HUES64 (cell line): ENCODE data around the gene ROR1.

ENCODE experiments used
- H3K27ac ChIP-seq: 2 replicates; pipeline ENCODE4 v1.7.0; 2013; ENCODE audit warnings: low read depth, low read length, inconsistent platforms
- H3K27me3 ChIP-seq: 2 replicates; pipeline ENCODE4 v1.6.1; 2013; ENCODE audit warnings: mild to moderate bottlenecking, low read length; ENCODE audit not compliant: insufficient read depth
- H3K36me3 ChIP-seq: 2 replicates; pipeline ENCODE4 v1.6.1; 2013; ENCODE audit warnings: mild to moderate bottlenecking, low read length; ENCODE audit not compliant: insufficient read depth
- H3K4me1 ChIP-seq: 2 replicates; pipeline ENCODE4 v1.6.1; 2013; ENCODE audit warnings: mild to moderate bottlenecking, low read length, moderate library complexity; ENCODE audit not compliant: insufficient read depth
- H3K4me3 ChIP-seq: 2 replicates; pipeline ENCODE4 v1.5.1; 2013; ENCODE audit warnings: mild to moderate bottlenecking, low read length, moderate library complexity
- H3K9ac ChIP-seq: 2 replicates; pipeline ENCODE4 v1.6.1; 2013; ENCODE audit warnings: mild to moderate bottlenecking, low read depth, low read length
- H3K9me3 ChIP-seq: 2 replicates; pipeline ENCODE4 v1.6.1; 2013; ENCODE audit warnings: low read depth, low read length; ENCODE audit not compliant: insufficient read depth
- WGBS: fragments of 150-250, 120-280 bp; methylation state at CpG from one replicate; pipeline ENCODE4 v1.1.7; 2013; ENCODE audit warnings: missing lambda C conversion rate; 5-methylcytosine and 5-hydroxymethylcytosine counted together

Gene ROR1

GRCh38 chr1:64065571-64065970 is 291.8 kb downstream of the ROR1 start:
- no peak overlapping the region for H3K9ac ChIP-seq
- peaks cover 11% of the 10 kb centered on the region for H3K4me1 ChIP-seq
- H3K36me3 ChIP-seq, result no peaks in the 10 kb centered on the region
- H3K9me3 ChIP-seq, result no peaks in the 10 kb centered on the region
- 94% methylated on average over 2 of the region's 2 CpGs for WGBS
- H3K27me3 ChIP-seq, result 0 out of 2 replicates have a peak, but pooled peaks cover 2% of the 10 kb centered on the region
- no peak overlapping the region for H3K27ac ChIP-seq
- no peak overlapping the region for H3K4me3 ChIP-seq

- Histone ChIP-seq H3K36me3 (no peaks in the 10 kb centered on the region), H3K27me3 (no peaks in the 10 kb centered on the region), H3K4me1 (peaks cover 37% of the 10 kb centered on the region), H3K9me3 (no peaks in the 10 kb centered on the region), H3K4me3 (no peak overlapping the region), H3K9ac (no peak overlapping the region), H3K27ac (no peak overlapping the region)
- 85% methylated on average over 5 of the region's 5 CpGs for WGBS
Measured at GRCh38 chr1:64072089-64072793, 298.4 kb downstream of the ROR1 start.

GRCh38 chr1:64073705-64074104 is 299.9 kb downstream of the ROR1 start:
- Histone ChIP-seq H3K36me3 (no peaks in the 10 kb centered on the region), H3K27me3 (no peaks in the 10 kb centered on the region), H3K4me1 (peaks cover 37% of the 10 kb centered on the region), H3K9me3 (no peaks in the 10 kb centered on the region), H3K4me3 (no peak overlapping the region), H3K27ac (no peak overlapping the region), H3K9ac (no peak overlapping the region)
- WGBS, result 74% methylated on average over 2 of the region's 2 CpGs

- Histone ChIP-seq H3K4me3 (no peak overlapping the region), H3K9ac (no peak overlapping the region), H3K9me3 (no peaks in the 10 kb centered on the region), H3K27me3 (no peaks in the 10 kb centered on the region), H3K27ac (no peak overlapping the region), H3K36me3 (no peaks in the 10 kb centered on the region), H3K4me1 (peaks cover 37% of the 10 kb centered on the region)
- WGBS, result 92% methylated on average over 4 of the region's 4 CpGs
Measured at GRCh38 chr1:64074767-64075166, 300.9 kb downstream of the ROR1 start.

GRCh38 chr1:64077281-64077940 is 303.6 kb downstream of the ROR1 start:
- H3K4me3 ChIP-seq, result no peak overlapping the region
- WGBS, result 81% methylated on average over 8 of the region's 8 CpGs
- peaks cover 33% of the 10 kb centered on the region for H3K4me1 ChIP-seq
- no peaks in the 10 kb centered on the region for H3K27me3 ChIP-seq
- H3K36me3 ChIP-seq, result no peaks in the 10 kb centered on the region
- no peaks in the 10 kb centered on the region for H3K9me3 ChIP-seq
- H3K9ac ChIP-seq, result no peak overlapping the region
- H3K27ac ChIP-seq, result no peak overlapping the region

- Histone ChIP-seq H3K27me3 (no peaks in the 10 kb centered on the region), H3K27ac (no peak overlapping the region), H3K4me3 (no peak overlapping the region), H3K36me3 (no peaks in the 10 kb centered on the region), H3K4me1 (peaks cover 5% of the 10 kb centered on the region; the same call in 1 of the 2 replicates), H3K9ac (no peak overlapping the region), H3K9me3 (no peaks in the 10 kb centered on the region)
- 84% methylated on average over 2 of the region's 3 CpGs for WGBS
Measured at GRCh38 chr1:64080941-64081562, 307.2 kb downstream of the ROR1 start.

- WGBS, result 76% methylated on average over 3 of the region's 3 CpGs
- H3K27me3 ChIP-seq, result no peaks in the 10 kb centered on the region
- H3K9ac ChIP-seq, result no peak overlapping the region
- no peak overlapping the region for H3K4me3 ChIP-seq
- H3K27ac ChIP-seq, result no peak overlapping the region
- H3K4me1 ChIP-seq, result 0 out of 2 replicates have a peak, but pooled peaks cover 3% of the 10 kb centered on the region
- H3K36me3 ChIP-seq, result no peaks in the 10 kb centered on the region
- H3K9me3 ChIP-seq, result no peaks in the 10 kb centered on the region
Measured at GRCh38 chr1:64082459-64082858, 308.6 kb downstream of the ROR1 start.

- WGBS, result 100% methylated on average over 2 of the region's 2 CpGs
- Histone ChIP-seq H3K4me3 (no peak overlapping the region), H3K4me1 (0 out of 2 replicates have a peak, but pooled peaks cover 3% of the 10 kb centered on the region), H3K27ac (no peak overlapping the region), H3K9me3 (no peaks in the 10 kb centered on the region), H3K9ac (no peak overlapping the region), H3K27me3 (no peaks in the 10 kb centered on the region), H3K36me3 (no peaks in the 10 kb centered on the region)
Measured at GRCh38 chr1:64084451-64084850, 310.6 kb downstream of the ROR1 start.

GRCh38 chr1:64087768-64088167 is 314.0 kb downstream of the ROR1 start:
- Histone ChIP-seq H3K4me3 (no peak overlapping the region), H3K36me3 (no peaks in the 10 kb centered on the region), H3K4me1 (peaks cover 5% of the 10 kb centered on the region), H3K9me3 (no peaks in the 10 kb centered on the region), H3K27me3 (no peaks in the 10 kb centered on the region), H3K9ac (no peak overlapping the region), H3K27ac (no peak overlapping the region)
- WGBS, result 79% methylated on average over 2 of the region's 2 CpGs

GRCh38 chr1:64090436-64090835 is 316.6 kb downstream of the ROR1 start:
- no peak overlapping the region for H3K9ac ChIP-seq
- H3K4me3 ChIP-seq, result no peak overlapping the region
- WGBS, result 96% methylated on average over 3 of the region's 3 CpGs
- H3K27ac ChIP-seq, result no peak overlapping the region
- no peaks in the 10 kb centered on the region for H3K27me3 ChIP-seq
- no peaks in the 10 kb centered on the region for H3K36me3 ChIP-seq
- H3K9me3 ChIP-seq, result no peaks in the 10 kb centered on the region
- H3K4me1 ChIP-seq, result peaks cover 13% of the 10 kb centered on the region

GRCh38 chr1:64092851-64093371 is 319.1 kb downstream of the ROR1 start:
- H3K27me3 ChIP-seq, result no peaks in the 10 kb centered on the region
- WGBS, result 86% methylated on average over 5 of the region's 5 CpGs

More at GRCh38 chr1:64092851-64093371, 319.1 kb downstream of the ROR1 start:
- H3K4me3 ChIP-seq, result no peak overlapping the region
- no peaks in the 10 kb centered on the region for H3K36me3 ChIP-seq
- no peak overlapping the region for H3K9ac ChIP-seq
- H3K27ac ChIP-seq, result no peak overlapping the region
- H3K9me3 ChIP-seq, result no peaks in the 10 kb centered on the region
- peaks cover 17% of the 10 kb centered on the region for H3K4me1 ChIP-seq
